H9 (cell line): ENCODE data around the gene GPR171. TPM values are rescaled to one million over a fixed set of nuclear protein-coding genes. Genes with fewer than 3 reads are reported as not detected.
"Not testable (repeated sequence)": the region's sequence is repeated elsewhere in the genome, so short reads cannot be mapped to it uniquely, and the experiment has no call there.

Experiments
- DNase-seq: peaks from one replicate; pipeline ENCODE4 v3.0.0-alpha.2; 2017
- H2AFZ ChIP-seq: one replicate; pipeline ENCODE4 v1.6.1; 2013; ENCODE audit warnings: mild to moderate bottlenecking, low read length, control low read depth, moderate library complexity
- H2AK5ac ChIP-seq: 2 replicates; pipeline ENCODE4 v1.6.1; 2013; ENCODE audit warnings: low read length, control low read depth, mixed read lengths; ENCODE audit not compliant: insufficient read length
- H2BK120ac ChIP-seq: one replicate; pipeline ENCODE4 v1.6.1; 2013; ENCODE audit warnings: low read depth, mild to moderate bottlenecking, low read length, control low read depth, inconsistent platforms; ENCODE audit not compliant: poor library complexity, severe bottlenecking
- H2BK12ac ChIP-seq: 2 replicates; pipeline ENCODE4 v1.6.1; 2013; ENCODE audit warnings: low read length, control low read depth, mixed read lengths, low read depth; ENCODE audit not compliant: insufficient read length
- H2BK15ac ChIP-seq: 2 replicates; pipeline ENCODE4 v1.6.1; 2013; ENCODE audit warnings: low read depth, low read length, control low read depth
- H2BK20ac ChIP-seq: one replicate; pipeline ENCODE4 v1.6.1; 2013; ENCODE audit warnings: low read depth, mild to moderate bottlenecking, low read length, control low read depth, inconsistent platforms; ENCODE audit not compliant: poor library complexity, severe bottlenecking
- H2BK5ac ChIP-seq: 2 replicates; pipeline ENCODE4 v1.6.1; 2013; ENCODE audit warnings: low read length, control low read depth, mixed read lengths; ENCODE audit not compliant: insufficient read length
- H3K14ac ChIP-seq: 2 replicates; pipeline ENCODE4 v1.6.1; 2013; ENCODE audit warnings: low read length, control low read depth; ENCODE audit not compliant: insufficient read depth
- H3K18ac ChIP-seq: 2 replicates; pipeline ENCODE4 v1.6.1; 2013; ENCODE audit warnings: low read depth, mild to moderate bottlenecking, mixed read lengths, low read length, control low read depth; ENCODE audit not compliant: insufficient read length
- H3K23ac ChIP-seq: 2 replicates; pipeline ENCODE4 v1.6.1; 2013; ENCODE audit warnings: low read length, control low read depth, mixed read lengths, low read depth; ENCODE audit not compliant: insufficient read length
- H3K23me2 ChIP-seq: 2 replicates; pipeline ENCODE4 v1.6.1; 2013; ENCODE audit warnings: low read depth, mild to moderate bottlenecking, mixed read lengths, low read length, control low read depth; ENCODE audit not compliant: insufficient read length, poor library complexity, severe bottlenecking
- H3K27ac ChIP-seq: 2 replicates; pipeline ENCODE4 v1.5.1; 2013; ENCODE audit warnings: low read length, control low read depth, mixed read lengths, low read depth; ENCODE audit not compliant: insufficient read length
- H3K27me3 ChIP-seq: 2 replicates; pipeline ENCODE4 v1.6.1; 2013; ENCODE audit warnings: low read length, control low read depth, inconsistent platforms; ENCODE audit not compliant: insufficient read depth
- H3K4ac ChIP-seq: 2 replicates; pipeline ENCODE4 v1.6.1; 2013; ENCODE audit warnings: low read depth, mild to moderate bottlenecking, control low read depth, inconsistent platforms, low read length, moderate library complexity
- H3K4me1 ChIP-seq: 2 replicates; pipeline ENCODE4 v1.6.1; 2013; ENCODE audit warnings: low read length, control low read depth, inconsistent platforms; ENCODE audit not compliant: insufficient read depth
- H3K4me2 ChIP-seq: 2 replicates; pipeline ENCODE4 v1.6.1; 2013; ENCODE audit warnings: low read length, control low read depth, mixed read lengths; ENCODE audit not compliant: insufficient read length, insufficient read depth
- H3K56ac ChIP-seq: 2 replicates; pipeline ENCODE4 v1.6.1; 2013; ENCODE audit warnings: low read depth, mild to moderate bottlenecking, mixed read lengths, low read length, control low read depth; ENCODE audit not compliant: insufficient read length
- H3K79me1 ChIP-seq: 2 replicates; pipeline ENCODE4 v1.6.1; 2013; ENCODE audit warnings: low read depth, mild to moderate bottlenecking, moderate library complexity, low read length, control low read depth, inconsistent platforms; ENCODE audit not compliant: insufficient read depth, poor library complexity, severe bottlenecking
- H3K79me2 ChIP-seq: 2 replicates; pipeline ENCODE4 v1.6.1; 2013; ENCODE audit warnings: low read length, control low read depth, inconsistent platforms; ENCODE audit not compliant: insufficient read depth
- H3K9ac ChIP-seq: 2 replicates; pipeline ENCODE4 v1.6.1; 2013; ENCODE audit warnings: low read length, control low read depth, mixed read lengths; ENCODE audit not compliant: insufficient read length; ENCODE audit errors: extremely low read depth
- H3K9me3 ChIP-seq: one replicate; pipeline ENCODE4 v1.6.1; 2013; ENCODE audit warnings: low read depth, low read length, inconsistent platforms; ENCODE audit not compliant: control insufficient read depth
- H3T11ph ChIP-seq: one replicate; pipeline ENCODE4 v1.6.1; 2013; ENCODE audit warnings: mild to moderate bottlenecking, low read length, control low read depth, inconsistent platforms
- H4K20me1 ChIP-seq: one replicate; pipeline ENCODE4 v1.6.1; 2013; ENCODE audit not compliant: control insufficient read depth, insufficient read length, insufficient read depth
- H4K5ac ChIP-seq: 2 replicates; pipeline ENCODE4 v1.6.1; 2013; ENCODE audit warnings: low read depth, mild to moderate bottlenecking, mixed read lengths, low read length, control low read depth; ENCODE audit not compliant: insufficient read length
- H4K8ac ChIP-seq: replicated peaks from 2 replicates; pipeline ENCODE4 v1.6.1; 2013; ENCODE audit warnings: low read length, control low read depth, mixed read lengths, low read depth; ENCODE audit not compliant: insufficient read length
- H4K91ac ChIP-seq: 2 replicates; pipeline ENCODE4 v1.6.1; 2013; ENCODE audit warnings: low read depth, mild to moderate bottlenecking, moderate library complexity, mixed read lengths, low read length, control low read depth; ENCODE audit not compliant: insufficient read length
- H3K27ac Mint-ChIP-seq, 3 experiments: 2 replicates in 2 of 3; 3 replicates in 1 of 3; pipeline ENCODE4 v1.8.0; 2020 to 2021; ENCODE audit warnings: mixed read lengths in 3 of 3, mild to moderate bottlenecking in 1 of 3, moderate library complexity in 1 of 3
- H3K27me3 Mint-ChIP-seq: 2 replicates; pipeline ENCODE4 v1.8.0; 2021; ENCODE audit warnings: low read depth, mild to moderate bottlenecking, moderate library complexity, mixed read lengths
- H3K36me3 Mint-ChIP-seq, 3 experiments: 2 replicates in 2 of 3; 3 replicates in 1 of 3; pipeline ENCODE4 v1.8.0; 2020 to 2021; ENCODE audit warnings: low read depth in 3 of 3, mixed read lengths in 3 of 3; ENCODE audit not compliant: insufficient read depth in 1 of 3
- H3K4me1 Mint-ChIP-seq, 2 experiments: 2 replicates each; pipeline ENCODE4 v1.8.0; 2020; ENCODE audit warnings: mixed read lengths in 2 of 2
- H3K4me3 Mint-ChIP-seq, 2 experiments: 2 replicates in 1 of 2; 3 replicates in 1 of 2; pipeline ENCODE4 v1.8.0; 2020 to 2021; ENCODE audit warnings: mild to moderate bottlenecking in 2 of 2, mixed read lengths in 2 of 2, moderate library complexity in 1 of 2
- H3K9me3 Mint-ChIP-seq, 2 experiments: 2 replicates in 1 of 2; 3 replicates in 1 of 2; pipeline ENCODE4 v1.8.0; 2020; ENCODE audit warnings: mild to moderate bottlenecking in 2 of 2, mixed read lengths in 2 of 2, moderate library complexity in 1 of 2
- CTCF ChIP-seq: fragments of 200-600 bp; sonication (generic); conservative IDR thresholded peaks from 3 replicates; pipeline ENCODE4 v1.8.0; 2021; ENCODE audit warnings: antibody characterized with exemption, mild to moderate bottlenecking
- WGBS: extraction: QIAGEN DNeasy Blood & Tissue Kit; methylation state at CpG from one replicate; pipeline ENCODE4 v1.1.7; 2013; ENCODE audit warnings: missing lambda C conversion rate, low lambda C conversion rate, mixed read lengths; ENCODE audit not compliant: insufficient read length; ENCODE audit errors: extremely low coverage; 5-methylcytosine and 5-hydroxymethylcytosine counted together
- total RNA-seq: library from RNA; stranded (reverse); gene quantifications from 2 replicates; pipeline ENCODE4 v1.2.1, GENCODE V29; 2021

GPR171 gene
- total RNA-seq, 1 experiment from 2014 or later, result not detected

- H3K4me2 ChIP-seq, result no peak overlapping the region
- H4K91ac ChIP-seq, result no peak overlapping the region
- H3K23ac ChIP-seq, result no peak overlapping the region
- no peak for DNase-seq
- no peak for TF ChIP-seq CTCF
- H3K4ac ChIP-seq, result no peak overlapping the region
- H3K14ac ChIP-seq, result no peak overlapping the region
- H2BK20ac ChIP-seq, result no peak overlapping the region
- no peak overlapping the region for H3T11ph ChIP-seq
- H2BK12ac ChIP-seq, result no peak overlapping the region
- WGBS, result no CpG with 5 or more reads among the region's 3 CpGs
- H3K36me3 Mint-ChIP-seq, result no peaks in the 10 kb centered on the region
- H3K4me1 Mint-ChIP-seq, result no peaks in the 10 kb centered on the region
- no peak overlapping the region for H2BK120ac ChIP-seq
- H4K5ac ChIP-seq, result no peak overlapping the region
- H3K79me2 ChIP-seq, result no peaks in the 10 kb centered on the region
- no peak overlapping the region for H2BK15ac ChIP-seq
- H3K27me3 Mint-ChIP-seq, result no peaks in the 10 kb centered on the region
- no peak overlapping the region for H3K27ac ChIP-seq
- H3K56ac ChIP-seq, result no peak overlapping the region
- H2BK5ac ChIP-seq, result no peak overlapping the region
- H3K23me2 ChIP-seq, result no peaks in the 10 kb centered on the region
- H3K4me1 ChIP-seq, result no peaks in the 10 kb centered on the region
- no peak overlapping the region for H3K9ac ChIP-seq
- no peak overlapping the region for H3K4me3 Mint-ChIP-seq
- H4K8ac ChIP-seq, result no peak overlapping the region
- H3K27me3 ChIP-seq, result no peaks in the 10 kb centered on the region
- no peak overlapping the region for H2AFZ ChIP-seq
- H2AK5ac ChIP-seq, result no peak overlapping the region
- no peak overlapping the region for H3K27ac Mint-ChIP-seq
- H3K79me1 ChIP-seq, result no peaks in the 10 kb centered on the region
- H4K20me1 ChIP-seq, result no peaks in the 10 kb centered on the region
- no peaks in the 10 kb centered on the region for H3K9me3 ChIP-seq
- no peak overlapping the region for H3K18ac ChIP-seq
- no peaks in the 10 kb centered on the region for H3K9me3 Mint-ChIP-seq
Observed at GRCh38 chr3:151248772-151249337, 45.8 kb upstream of the GPR171 start.

GRCh38 chr3:151242006-151242405, 39.0 kb upstream of the GPR171 start:
- not testable (repeated sequence) for H2BK20ac ChIP-seq, H3K4me1 ChIP-seq, H3K4me1 Mint-ChIP-seq, H3K79me1 ChIP-seq, H3K36me3 Mint-ChIP-seq, H3T11ph ChIP-seq, H3K9me3 Mint-ChIP-seq, H3K56ac ChIP-seq, H2BK5ac ChIP-seq, H3K27me3 Mint-ChIP-seq, H3K9me3 ChIP-seq, H3K27ac ChIP-seq, H2BK15ac ChIP-seq, H2BK120ac ChIP-seq, H3K4me2 ChIP-seq, H3K23ac ChIP-seq, H4K91ac ChIP-seq, H2AFZ ChIP-seq, H4K20me1 ChIP-seq, H4K8ac ChIP-seq, H4K5ac ChIP-seq, H3K27me3 ChIP-seq, H3K79me2 ChIP-seq, H3K18ac ChIP-seq, H3K4ac ChIP-seq, H3K14ac ChIP-seq, DNase-seq, H3K23me2 ChIP-seq, H2BK12ac ChIP-seq, H2AK5ac ChIP-seq, H3K27ac Mint-ChIP-seq, H3K9ac ChIP-seq
- peak overlapping the region in 1 of 2 experiments; percentile 44; a peak in 2 of 5 replicates for H3K4me3 Mint-ChIP-seq
- WGBS, result no CpG with 5 or more reads among the region's 18 CpGs
